Stimulated activated naive CD8-positive, alpha-beta T cell treated with anti-CD3 and anti-CD28 coated beads, Interleukin-15, amount 100 ng/mL, for 72 hours (primary cell): ENCODE measurements around the gene PARM1.
A peak's percentile ranks its signal among the peaks of the same experiment; 100 is the strongest.

Experiments used
- ATAC-seq: fragments of 150-1000 bp; cut with Tn5 transposase; 2 replicates; pipeline ENCODE4 v1.10.0; 2021; ENCODE audit warnings: mild to moderate bottlenecking, moderate library complexity
- DNase-seq, 2 donors: peaks; one replicate each; pipeline ENCODE4 v3.0.0; 2021 to 2022
- H3K27ac Mint-ChIP-seq, 2 donors: one replicate each; pipeline ENCODE4 v1.8.0; 2022; ENCODE audit warnings: mild to moderate bottlenecking in 2 of 2, mixed read lengths in 2 of 2, moderate library complexity in 2 of 2
- H3K27me3 Mint-ChIP-seq: one replicate; pipeline ENCODE4 v1.8.0; 2022; ENCODE audit warnings: mixed read lengths
- H3K4me1 Mint-ChIP-seq: one replicate; pipeline ENCODE4 v1.8.0; 2022; ENCODE audit warnings: mild to moderate bottlenecking, mixed read lengths
- H3K4me3 Mint-ChIP-seq, 2 donors: one replicate each; pipeline ENCODE4 v1.8.0; 2022; ENCODE audit warnings: mild to moderate bottlenecking in 2 of 2, mixed read lengths in 2 of 2, moderate library complexity in 1 of 2
- H3K9me3 Mint-ChIP-seq, 2 donors: one replicate each; pipeline ENCODE4 v1.8.0; 2022; ENCODE audit warnings: mixed read lengths in 2 of 2

The PARM1 gene

GRCh38 chr4:74932010-74932409, 906 bp upstream of the PARM1 start:
- Mint-ChIP-seq H3K9me3 (no peaks in the 10 kb centered on the region), H3K27me3 (peaks cover 70% of the 10 kb centered on the region), H3K4me3 (no peak overlapping the region), H3K27ac (no peak overlapping the region), H3K4me1 (peaks cover 18% of the 10 kb centered on the region)
- no peak for DNase-seq
- ATAC-seq: no peak

DNA sequence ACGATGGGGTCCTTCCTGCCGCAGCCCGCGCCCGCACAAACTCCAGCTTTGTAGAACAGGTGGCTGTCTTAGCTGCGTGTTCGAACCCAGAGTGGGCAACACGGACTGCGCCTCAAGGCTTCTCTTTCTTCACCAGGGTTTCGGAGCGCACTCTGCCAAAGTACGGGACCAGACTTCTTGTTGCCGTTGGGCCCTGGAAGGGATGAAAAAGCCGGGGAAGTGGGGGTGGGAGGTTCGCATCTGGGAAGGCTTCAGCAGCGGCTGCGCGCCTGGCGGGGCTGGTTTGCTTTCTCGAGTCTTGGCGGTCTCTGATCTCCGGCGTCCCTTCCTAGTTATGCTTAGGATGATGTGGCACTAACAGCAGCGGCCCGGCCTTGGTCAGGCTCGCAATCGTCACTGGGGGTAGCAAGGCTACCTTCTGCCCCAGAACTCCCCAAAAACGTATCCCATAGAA, 673 bp downstream of the PARM1 start:
- ATAC-seq (no peak), DNase-seq (peak in 1 of 2 donors; percentile 7)
- Mint-ChIP-seq H3K9me3 (no peaks in the 10 kb centered on the region), H3K27ac (peak overlapping the region in 1 of 2 donors; percentile 59), H3K4me3 (peak overlapping the region; percentile 76 to 83), H3K27me3 (peaks cover 72% of the 10 kb centered on the region), H3K4me1 (peaks cover 18% of the 10 kb centered on the region)

- ATAC-seq (no peak), DNase-seq (peak in 1 of 2 donors; percentile 1)
- Mint-ChIP-seq H3K4me1 (peaks cover 18% of the 10 kb centered on the region), H3K4me3 (peak overlapping the region; percentile 76 to 83), H3K27me3 (peaks cover 72% of the 10 kb centered on the region), H3K9me3 (no peaks in the 10 kb centered on the region), H3K27ac (no peak overlapping the region)
Measured at GRCh38 chr4:74934016-74934831, 1.3 kb downstream of the PARM1 start.

DNA sequence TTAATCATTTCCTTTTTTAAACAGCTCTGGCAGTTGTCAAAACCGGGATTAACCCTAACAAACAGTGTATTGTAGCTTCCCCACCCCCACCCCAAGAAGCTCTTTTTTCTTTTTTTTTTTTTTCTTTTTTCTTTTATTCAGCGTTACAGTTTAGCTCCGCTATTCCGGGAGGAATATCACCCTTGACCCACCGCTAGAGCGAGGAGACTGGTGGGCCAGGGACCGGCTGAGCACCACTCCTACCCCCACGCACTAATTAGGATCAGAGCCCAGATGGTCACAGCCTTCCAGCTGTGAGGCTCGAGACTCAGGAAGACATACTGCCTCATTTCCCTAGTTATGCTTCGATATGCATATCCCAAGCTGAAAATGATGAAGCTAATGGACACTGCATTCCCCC, 2.0 kb downstream of the PARM1 start:
- Mint-ChIP-seq H3K4me1 (peaks cover 18% of the 10 kb centered on the region), H3K27me3 (peaks cover 73% of the 10 kb centered on the region), H3K4me3 (no peak overlapping the region), H3K27ac (no peak overlapping the region), H3K9me3 (no peaks in the 10 kb centered on the region)
- DNase-seq: no peak
- no peak for ATAC-seq

- H3K27me3 Mint-ChIP-seq: peaks cover 19% of the 10 kb centered on the region
- DNase-seq (no peak), ATAC-seq (no peak)
- H3K4me3 Mint-ChIP-seq: no peak overlapping the region
- H3K9me3 Mint-ChIP-seq: peaks cover 0 to 5% of the 10 kb centered on the region in 2 donors
- no peaks in the 10 kb centered on the region for H3K4me1 Mint-ChIP-seq
- H3K27ac Mint-ChIP-seq: no peak overlapping the region
Measured at GRCh38 chr4:74941123-74941522, 8.2 kb downstream of the PARM1 start.

DNA sequence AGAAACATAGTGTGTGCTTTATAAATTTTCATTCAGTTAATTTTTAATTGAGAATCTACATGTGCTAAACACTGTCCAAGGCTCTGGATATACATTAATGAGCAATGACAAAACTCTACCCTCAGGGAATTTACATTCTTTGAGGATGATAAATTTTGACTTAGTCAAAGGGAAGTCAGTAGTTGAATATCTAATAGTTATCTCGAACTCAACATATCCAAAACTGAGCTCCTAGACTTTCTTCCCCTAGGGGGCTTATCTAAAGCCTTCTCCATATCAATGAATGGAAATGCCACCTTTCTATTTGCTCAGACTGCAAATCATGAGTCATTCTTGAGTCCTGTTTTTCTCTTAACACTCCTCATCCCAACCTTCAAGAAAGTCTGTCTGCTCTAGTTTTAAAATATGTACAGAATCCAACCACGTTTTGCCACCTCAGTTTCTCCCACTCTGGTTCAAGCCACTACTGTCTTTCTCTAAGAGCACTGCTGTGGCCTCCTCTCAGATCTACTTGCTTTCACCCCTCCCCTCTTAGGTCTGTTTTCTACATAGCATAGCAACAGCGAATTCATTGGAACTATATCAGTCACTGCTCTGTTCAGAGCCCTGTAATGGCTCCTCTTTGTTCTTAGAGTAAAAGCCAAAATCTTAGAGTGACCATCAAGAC, 9.5 kb downstream of the PARM1 start:
- Mint-ChIP-seq H3K27me3 (peaks cover 8% of the 10 kb centered on the region), H3K4me3 (no peak overlapping the region), H3K9me3 (peaks cover 0 to 5% of the 10 kb centered on the region in 2 donors), H3K4me1 (no peaks in the 10 kb centered on the region), H3K27ac (no peak overlapping the region)
- DNase-seq (no peak), ATAC-seq (no peak)

GRCh38 chr4:74942918-74943253, 10.0 kb downstream of the PARM1 start:
- H3K27ac Mint-ChIP-seq: no peak overlapping the region
- ATAC-seq (no peak), DNase-seq (no peak)
- H3K27me3 Mint-ChIP-seq: peaks cover 8% of the 10 kb centered on the region
- no peaks in the 10 kb centered on the region for H3K4me1 Mint-ChIP-seq
- no peak overlapping the region for H3K4me3 Mint-ChIP-seq
- H3K9me3 Mint-ChIP-seq: peaks cover 0 to 5% of the 10 kb centered on the region in 2 donors

DNA sequence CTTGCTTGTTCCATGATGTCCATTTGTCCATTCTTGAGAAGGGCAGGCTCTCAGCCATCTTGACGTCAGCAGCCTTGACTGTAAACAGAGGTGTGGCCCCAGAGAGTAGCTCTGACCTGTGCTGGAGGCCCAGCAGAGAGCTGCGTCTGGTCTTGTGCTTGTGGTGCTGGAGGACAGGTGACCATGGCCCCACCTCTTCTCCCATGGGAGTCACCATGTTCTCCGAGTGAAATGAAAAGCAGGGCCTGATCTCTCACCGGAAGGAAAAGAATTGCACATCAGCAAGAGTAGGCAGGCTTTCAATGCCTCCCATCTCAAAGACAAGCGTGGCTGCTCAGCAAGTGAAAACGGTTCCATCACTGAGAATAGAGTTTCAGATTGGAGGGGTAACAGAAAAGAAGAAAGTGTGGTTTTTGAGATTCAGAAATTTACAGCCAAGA, 11.5 kb downstream of the PARM1 start:
- Mint-ChIP-seq H3K9me3 (peaks cover 5 to 6% of the 10 kb centered on the region in 2 donors), H3K4me3 (no peak overlapping the region), H3K4me1 (no peaks in the 10 kb centered on the region), H3K27ac (no peak overlapping the region), H3K27me3 (peaks cover 8% of the 10 kb centered on the region)
- ATAC-seq (no peak), DNase-seq (no peak)

DNA sequence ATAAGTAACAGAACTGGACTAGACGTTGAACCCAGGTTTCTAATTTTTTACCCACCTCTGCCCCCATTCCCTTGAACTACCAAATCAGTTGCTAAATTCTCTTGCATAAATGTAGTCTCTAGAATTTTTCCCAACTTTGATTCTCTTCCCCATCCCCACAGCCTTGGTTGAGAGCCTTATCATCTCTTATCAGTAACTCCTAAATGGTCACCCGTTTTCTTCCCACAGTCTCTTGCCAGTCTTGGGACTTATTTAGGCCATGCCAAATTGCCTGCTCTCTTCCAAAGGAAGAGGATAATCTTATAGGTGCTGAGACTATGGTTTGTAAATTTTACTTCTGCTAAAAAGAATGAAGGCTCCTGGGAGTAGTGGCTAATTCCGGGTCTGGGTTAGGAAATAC, 13.3 kb downstream of the PARM1 start:
- Mint-ChIP-seq H3K9me3 (peaks cover 5 to 6% of the 10 kb centered on the region in 2 donors), H3K4me1 (no peaks in the 10 kb centered on the region), H3K27ac (no peak overlapping the region), H3K4me3 (no peak overlapping the region), H3K27me3 (no peaks in the 10 kb centered on the region)
- no peak for ATAC-seq
- no peak for DNase-seq

DNA sequence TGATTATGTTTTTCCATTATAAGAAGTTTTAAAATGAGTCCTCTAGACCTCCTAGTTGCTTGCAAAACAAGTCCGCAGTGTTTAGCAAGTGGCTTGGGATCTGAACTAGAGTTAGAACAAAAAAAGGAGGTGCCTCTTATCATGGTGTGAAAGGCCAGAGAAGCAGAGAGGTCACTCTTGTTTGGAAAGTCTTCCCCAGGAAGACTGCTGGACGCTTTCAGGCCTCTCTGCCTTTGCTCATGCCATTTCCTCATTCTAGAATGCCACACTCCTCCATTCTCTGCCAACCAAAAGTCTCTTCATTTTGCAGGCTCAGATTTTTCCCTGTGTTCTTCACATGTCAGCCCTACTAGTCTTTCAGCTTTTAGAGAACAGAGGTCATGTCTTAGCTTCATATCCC, 14.9 kb downstream of the PARM1 start:
- DNase-seq (no peak), ATAC-seq (no peak)
- Mint-ChIP-seq H3K27ac (no peak overlapping the region), H3K4me3 (no peak overlapping the region), H3K4me1 (no peaks in the 10 kb centered on the region), H3K27me3 (no peaks in the 10 kb centered on the region), H3K9me3 (peaks cover 2 to 6% of the 10 kb centered on the region in 2 donors)

- no peaks in the 10 kb centered on the region for H3K4me1 Mint-ChIP-seq
- no peak overlapping the region for H3K27ac Mint-ChIP-seq
- ATAC-seq: no peak
- H3K4me3 Mint-ChIP-seq: no peak overlapping the region
- no peak for DNase-seq
- peaks cover 0 to 6% of the 10 kb centered on the region in 2 donors for H3K9me3 Mint-ChIP-seq
- no peaks in the 10 kb centered on the region for H3K27me3 Mint-ChIP-seq
Measured at GRCh38 chr4:74948236-74948635, 15.3 kb downstream of the PARM1 start.

- DNase-seq (no peak), ATAC-seq (no peak)
- Mint-ChIP-seq H3K9me3 (peaks cover 0 to 6% of the 10 kb centered on the region in 2 donors), H3K4me1 (no peaks in the 10 kb centered on the region), H3K4me3 (no peak overlapping the region), H3K27ac (no peak overlapping the region), H3K27me3 (no peaks in the 10 kb centered on the region)
Measured at GRCh38 chr4:74950200-74950599, 17.3 kb downstream of the PARM1 start.

- H3K9me3 Mint-ChIP-seq: peaks cover 0 to 6% of the 10 kb centered on the region in 2 donors
- H3K4me1 Mint-ChIP-seq: no peaks in the 10 kb centered on the region
- ATAC-seq (no peak), DNase-seq (no peak)
- no peak overlapping the region for H3K4me3 Mint-ChIP-seq
- H3K27me3 Mint-ChIP-seq: no peaks in the 10 kb centered on the region
- no peak overlapping the region for H3K27ac Mint-ChIP-seq
Measured at GRCh38 chr4:74950882-74951281, 18.0 kb downstream of the PARM1 start.

DNA sequence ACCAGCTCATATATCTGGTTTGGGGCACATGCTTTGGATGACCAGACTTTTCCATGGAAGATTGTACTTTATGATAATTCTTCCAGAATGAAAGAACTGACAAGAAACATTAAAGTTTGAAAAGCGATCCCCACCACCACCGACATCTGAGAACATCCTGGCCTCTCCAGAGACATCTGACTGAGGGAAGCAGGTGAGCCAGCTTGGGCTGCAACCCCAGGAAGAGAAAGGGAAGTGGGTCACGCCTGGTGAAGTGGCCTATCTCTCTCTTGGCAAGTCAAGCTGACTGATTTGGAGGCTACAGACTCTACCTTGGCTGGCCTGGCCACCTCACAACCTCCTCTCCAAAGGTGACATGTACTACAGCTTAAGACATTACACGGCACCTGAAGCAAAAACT, 20.7 kb downstream of the PARM1 start:
- DNase-seq (no peak), ATAC-seq (no peak)
- no peaks in the 10 kb centered on the region for H3K27me3 Mint-ChIP-seq
- H3K27ac Mint-ChIP-seq: no peak overlapping the region
- H3K4me1 Mint-ChIP-seq: no peaks in the 10 kb centered on the region
- H3K9me3 Mint-ChIP-seq: no peaks in the 10 kb centered on the region
- no peak overlapping the region for H3K4me3 Mint-ChIP-seq

DNA sequence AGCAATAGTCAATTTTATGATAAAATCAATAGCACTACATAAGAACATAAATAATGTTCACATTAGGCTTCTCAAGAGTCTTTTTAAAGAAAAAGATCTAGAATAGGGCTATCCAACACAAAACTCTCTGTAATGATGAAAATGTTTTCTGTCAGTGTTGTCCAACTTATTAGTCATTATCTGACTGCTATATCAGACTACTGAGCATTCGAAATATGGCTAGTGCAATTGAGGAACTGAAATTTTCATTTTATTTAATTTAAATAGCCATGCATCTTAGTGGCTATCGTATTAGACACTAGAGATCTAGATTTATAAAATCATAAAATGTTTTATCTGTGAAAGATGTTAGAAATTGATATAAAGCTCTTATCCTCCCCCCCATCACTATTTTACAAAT, 26.0 kb downstream of the PARM1 start:
- DNase-seq (no peak), ATAC-seq (no peak)
- H3K9me3 Mint-ChIP-seq: peaks cover 5 to 7% of the 10 kb centered on the region in 2 donors
- no peak overlapping the region for H3K27ac Mint-ChIP-seq
- H3K4me1 Mint-ChIP-seq: no peaks in the 10 kb centered on the region
- H3K4me3 Mint-ChIP-seq: no peak overlapping the region
- no peaks in the 10 kb centered on the region for H3K27me3 Mint-ChIP-seq

- Mint-ChIP-seq H3K4me1 (no peaks in the 10 kb centered on the region), H3K27me3 (no peaks in the 10 kb centered on the region), H3K27ac (no peak overlapping the region), H3K9me3 (peaks cover 5 to 9% of the 10 kb centered on the region in 2 donors), H3K4me3 (no peak overlapping the region)
- DNase-seq (no peak), ATAC-seq (no peak)
Measured at GRCh38 chr4:74961230-74961629, 28.3 kb downstream of the PARM1 start.
